Heart left ventricle (tissue), 13 donors: ENCODE measurements around the gene TRAK1.
"Not testable (repeated sequence)": the region's sequence is repeated elsewhere in the genome, so short reads cannot be mapped to it uniquely, and the experiment has no call there.

Experiments
- CTCF ChIP-seq, 12 donors: fragments of 200-600 bp; sonication (generic) in 4 of 12; IDR thresholded peaks; one replicate each; pipeline versions ENCODE4 v1.5.0 to v1.8.0; 2018 to 2022; ENCODE audit warnings: antibody characterized with exemption in 12 of 12, mild to moderate bottlenecking in 5 of 12
- POLR2A ChIP-seq, 2 donors: fragments of 450-650 bp; IDR thresholded peaks; one replicate each; pipeline ENCODE4 v1.6.1; 2017; ENCODE audit warnings: antibody characterized with exemption in 2 of 2, mild to moderate bottlenecking in 2 of 2, moderate library complexity in 2 of 2
- donor health status: ischemic (EF 13 %, LVEDD 7.1; RV severe dilation, severe dysfunction).
- donor health status: DM: no; HTN: yes; CAD: no.
- donor health status: DM: no; HTN: no; CAD: no.
- donor health status: ischemic (EF 25% LVEDD 6.9; RV normal size, moderate dysfunction).
- donor health status: ischemic (EF 25% LVEDD 5.7; RV mildly dilated, moderate dysfunction).
- donor health status: ischemic (EF 35%, LVEDD 5.7; RV mildly dilated, moderate dysfunction).
- donor health status: nonischemic (EF 11% LVEDD 7.7; RV severe dilation, severe dysfunction).
- donor health status: DM: yes; HTN: yes; CAD: no.
- donor health status: PGD.
- donor health status: ischemic (EF 29% LVEDD 5.4; RV normal size, mild dysfunction).
- donor health status: nonischemic (EF 23%, LVEDD 6.1; RV moderate dilation, normal function).

GRCh38 chr3:42105994-42106393 is 14.8 kb downstream of the TRAK1 start:
- not testable (repeated sequence) for TF ChIP-seq CTCF, POLR2A (IDR thresholded peaks at IDR 0.05)
